Neural progenitor cell (in vitro differentiated cells): ENCODE measurements around the gene PRKD3.

Experiments used
- CTCF ChIP-seq: fragments of 200-600 bp; sonication (generic); IDR thresholded peaks from 2 replicates; pipeline ENCODE4 v1.5.1; 2017; ENCODE audit warnings: antibody characterized with exemption, mild to moderate bottlenecking
- EZH2phosphoT487 ChIP-seq: fragments of 200-600 bp; sonication (generic); IDR thresholded peaks from 2 replicates; pipeline ENCODE4 v1.6.1; 2017; ENCODE audit warnings: antibody characterized with exemption

GRCh38 chr2:37332560-37332959 is 7.9 kb upstream of the PRKD3 start:
- TF ChIP-seq CTCF (no peak), EZH2phosphoT487 (no peak)
